Neuronal stem cell (in vitro differentiated cells): ENCODE measurements around the gene CADPS.

Experiments
- DNase-seq: peaks from one replicate; pipeline ENCODE4 v3.0.0-alpha.2; 2013; ENCODE audit warnings: low spot score
- H2AFZ ChIP-seq: one replicate; pipeline ENCODE4 v1.6.1; 2013; ENCODE audit warnings: mild to moderate bottlenecking, low read length, inconsistent platforms
- H2AK5ac ChIP-seq: 2 replicates; pipeline ENCODE4 v1.6.1; 2013; ENCODE audit warnings: low read depth, mild to moderate bottlenecking, inconsistent platforms, low read length, moderate library complexity, mixed read lengths
- H2BK120ac ChIP-seq: 2 replicates; pipeline ENCODE4 v1.6.1; 2013; ENCODE audit warnings: low read depth, mild to moderate bottlenecking, inconsistent platforms, low read length, moderate library complexity, mixed read lengths
- H2BK12ac ChIP-seq: one replicate; pipeline ENCODE4 v1.6.1; 2013; ENCODE audit warnings: low read length, inconsistent platforms
- H2BK15ac ChIP-seq: 2 replicates; pipeline ENCODE4 v1.6.1; 2013; ENCODE audit warnings: mild to moderate bottlenecking, low read length, inconsistent platforms, mixed read lengths
- H2BK5ac ChIP-seq: one replicate; pipeline ENCODE4 v1.6.1; 2013; ENCODE audit warnings: inconsistent platforms, mild to moderate bottlenecking, low read length, moderate library complexity
- H3K14ac ChIP-seq: one replicate; pipeline ENCODE4 v1.6.1; 2013; ENCODE audit warnings: low read length, inconsistent platforms
- H3K18ac ChIP-seq: 2 replicates; pipeline ENCODE4 v1.6.1; 2013; ENCODE audit warnings: low read length, inconsistent platforms
- H3K23ac ChIP-seq: 2 replicates; pipeline ENCODE4 v1.6.1; 2013; ENCODE audit warnings: low read depth, mild to moderate bottlenecking, mixed read lengths, low read length, inconsistent platforms; ENCODE audit not compliant: poor library complexity
- H3K27ac ChIP-seq: replicated peaks from 3 replicates; pipeline ENCODE4 v1.5.1; 2013; ENCODE audit warnings: low read length, inconsistent platforms
- H3K27me3 ChIP-seq, 3 experiments: 2 replicates each; pipeline ENCODE4 v1.6.1; 2013; ENCODE audit warnings: low read length in 3 of 3, mild to moderate bottlenecking in 2 of 3, inconsistent platforms in 1 of 3, low read depth in 1 of 3, mixed read lengths in 1 of 3, moderate library complexity in 1 of 3; ENCODE audit not compliant: control insufficient read depth in 3 of 3, insufficient read depth in 3 of 3
- H3K36me3 ChIP-seq, 2 donors: replicated peaks in 1 of 2; 2 replicates each; pipeline ENCODE4 v1.6.1; 2013; ENCODE audit warnings: low read length in 2 of 2; ENCODE audit not compliant: control insufficient read depth in 2 of 2, insufficient read depth in 2 of 2
- H3K4ac ChIP-seq: 2 replicates; pipeline ENCODE4 v1.6.1; 2013; ENCODE audit warnings: inconsistent platforms, mild to moderate bottlenecking, low read length, moderate library complexity
- H3K4me1 ChIP-seq, 2 donors: 1 replicate in 1 of 2; 2 replicates in 1 of 2; pipeline ENCODE4 v1.6.1; 2013; ENCODE audit warnings: low read length in 2 of 2, low read depth in 1 of 2; ENCODE audit not compliant: control insufficient read depth in 2 of 2, insufficient read depth in 1 of 2
- H3K4me2 ChIP-seq: one replicate; pipeline ENCODE4 v1.6.1; 2013; ENCODE audit warnings: mild to moderate bottlenecking, low read length, inconsistent platforms; ENCODE audit not compliant: insufficient read depth, poor library complexity, severe bottlenecking
- H3K4me3 ChIP-seq, 2 donors: 2 replicates each; pipeline ENCODE4 v1.5.1; 2013; ENCODE audit warnings: low read length in 2 of 2, mild to moderate bottlenecking in 2 of 2, inconsistent platforms in 1 of 2, moderate library complexity in 1 of 2
- H3K79me1 ChIP-seq: one replicate; pipeline ENCODE4 v1.6.1; 2013; ENCODE audit warnings: low read depth, mild to moderate bottlenecking, inconsistent platforms, low read length, moderate library complexity
- H3K9ac ChIP-seq: one replicate; pipeline ENCODE4 v1.6.1; 2013; ENCODE audit warnings: mild to moderate bottlenecking, low read depth, low read length, inconsistent platforms; ENCODE audit not compliant: poor library complexity
- H3K9me3 ChIP-seq, 2 donors: replicated peaks in 1 of 2; 2 replicates each; pipeline versions ENCODE3 to v1.6.1; 2013; ENCODE audit warnings: low read length in 2 of 2, mild to moderate bottlenecking in 2 of 2, inconsistent platforms in 1 of 2, low read depth in 1 of 2, mixed read lengths in 1 of 2, moderate library complexity in 1 of 2; ENCODE audit not compliant: control insufficient read depth in 2 of 2, insufficient read depth in 1 of 2
- H4K8ac ChIP-seq: one replicate; pipeline ENCODE4 v1.6.1; 2013; ENCODE audit warnings: low read depth, mild to moderate bottlenecking, inconsistent platforms, low read length, moderate library complexity
- H4K91ac ChIP-seq: one replicate; pipeline ENCODE4 v1.6.1; 2013; ENCODE audit warnings: low read length, low read depth, mild to moderate bottlenecking, inconsistent platforms; ENCODE audit not compliant: poor library complexity
- WGBS, 2 donors: extraction: QIAGEN DNeasy Blood & Tissue Kit; methylation state at CpG; one replicate each; pipeline ENCODE4 v1.1.7; 2013; ENCODE audit warnings: missing lambda C conversion rate in 2 of 2, mixed read lengths in 1 of 2; ENCODE audit not compliant: insufficient read length in 2 of 2, insufficient replicate concordance in 1 of 2; ENCODE audit errors: extremely low coverage in 2 of 2; 5-methylcytosine and 5-hydroxymethylcytosine counted together

Gene CADPS

GRCh38 chr3:62919784-62920465 lies 44.7 kb upstream of the CADPS start:
- no CpG with 5 or more reads among the region's 7 CpGs for WGBS, 2 donors
- no peak overlapping the region for H3K18ac ChIP-seq
- H2BK120ac ChIP-seq = no peak overlapping the region
- H2BK12ac ChIP-seq = no peak overlapping the region
- H3K23ac ChIP-seq = no peak overlapping the region
- no peak overlapping the region for H2BK5ac ChIP-seq
- H3K9ac ChIP-seq = no peak overlapping the region
- no peaks in the 10 kb centered on the region for H3K27me3 ChIP-seq
- no peak overlapping the region for H4K8ac ChIP-seq
- no peak for DNase-seq
- no peak overlapping the region for H4K91ac ChIP-seq
- H2BK15ac ChIP-seq = no peak overlapping the region
- no peaks in the 10 kb centered on the region for H3K36me3 ChIP-seq
- H3K79me1 ChIP-seq = no peaks in the 10 kb centered on the region
- no peak overlapping the region for H3K4me2 ChIP-seq
- no peak overlapping the region for H3K4me3 ChIP-seq
- H3K4me1 ChIP-seq = peaks cover 0 to 2% of the 10 kb centered on the region in 2 donors
- H3K14ac ChIP-seq = no peak overlapping the region
- no peak overlapping the region for H2AFZ ChIP-seq
- no peak overlapping the region for H3K4ac ChIP-seq
- no peaks in the 10 kb centered on the region for H3K9me3 ChIP-seq
- H2AK5ac ChIP-seq = no peak overlapping the region
- no peak overlapping the region for H3K27ac ChIP-seq

GRCh38 chr3:62918777-62919176 lies 43.6 kb upstream of the CADPS start:
- Histone ChIP-seq H3K4me1 (peaks cover 0 to 2% of the 10 kb centered on the region in 2 donors), H2BK12ac (no peak overlapping the region), H3K4me2 (no peak overlapping the region), H4K91ac (no peak overlapping the region), H3K27ac (no peak overlapping the region), H3K36me3 (no peaks in the 10 kb centered on the region), H4K8ac (no peak overlapping the region), H2BK120ac (no peak overlapping the region), H3K4ac (no peak overlapping the region), H3K79me1 (no peaks in the 10 kb centered on the region), H3K4me3 (no peak overlapping the region), H2BK5ac (no peak overlapping the region), H2AK5ac (no peak overlapping the region), H3K18ac (no peak overlapping the region), H3K27me3 (no peaks in the 10 kb centered on the region), H3K14ac (no peak overlapping the region), H3K9ac (no peak overlapping the region), H3K9me3 (no peaks in the 10 kb centered on the region), H2AFZ (no peak overlapping the region), H2BK15ac (no peak overlapping the region), H3K23ac (no peak overlapping the region)
- no peak for DNase-seq
- no CpG with 5 or more reads among the region's 2 CpGs for WGBS, 2 donors

GRCh38 chr3:62918131-62918530 lies 42.9 kb upstream of the CADPS start:
- Histone ChIP-seq H3K4me1 (peaks cover 0 to 2% of the 10 kb centered on the region in 2 donors), H2BK12ac (no peak overlapping the region), H3K9me3 (no peaks in the 10 kb centered on the region), H2AK5ac (no peak overlapping the region), H2BK120ac (no peak overlapping the region), H4K91ac (no peak overlapping the region), H3K14ac (no peak overlapping the region), H2BK5ac (no peak overlapping the region), H3K27me3 (no peaks in the 10 kb centered on the region), H3K4me3 (no peak overlapping the region), H3K36me3 (no peaks in the 10 kb centered on the region), H3K79me1 (no peaks in the 10 kb centered on the region), H2AFZ (no peak overlapping the region), H3K9ac (no peak overlapping the region), H2BK15ac (no peak overlapping the region), H3K4ac (no peak overlapping the region), H3K23ac (no peak overlapping the region), H3K18ac (no peak overlapping the region), H3K4me2 (no peak overlapping the region), H4K8ac (no peak overlapping the region), H3K27ac (no peak overlapping the region)
- no peak for DNase-seq
- WGBS, 2 donors = no CpG with 5 or more reads among the region's 1 CpG

GRCh38 chr3:62911526-62911925 lies 36.3 kb upstream of the CADPS start:
- H2BK120ac ChIP-seq = no peak overlapping the region
- no peak overlapping the region for H2BK15ac ChIP-seq
- H2AFZ ChIP-seq = no peak overlapping the region
- H3K79me1 ChIP-seq = no peaks in the 10 kb centered on the region
- no peak overlapping the region for H4K91ac ChIP-seq
- no peak overlapping the region for H3K4me2 ChIP-seq
- H3K9me3 ChIP-seq = no peaks in the 10 kb centered on the region
- H3K36me3 ChIP-seq = no peaks in the 10 kb centered on the region
- H3K14ac ChIP-seq = no peak overlapping the region
- no peaks in the 10 kb centered on the region for H3K27me3 ChIP-seq
- no peak overlapping the region for H4K8ac ChIP-seq
- no peak overlapping the region for H3K27ac ChIP-seq
- H3K23ac ChIP-seq = no peak overlapping the region
- no peak overlapping the region for H2BK5ac ChIP-seq
- H3K18ac ChIP-seq = no peak overlapping the region
- H2BK12ac ChIP-seq = no peak overlapping the region
- no peak for DNase-seq
- H2AK5ac ChIP-seq = no peak overlapping the region
- H3K9ac ChIP-seq = no peak overlapping the region
- H3K4ac ChIP-seq = no peak overlapping the region
- no peak overlapping the region for H3K4me3 ChIP-seq
- H3K4me1 ChIP-seq = no peaks in the 10 kb centered on the region
